GM12801 (cell line): ENCODE results near the gene RFX6.

Experiments used
- TF ChIP-seq, protein P1 (sequence below): IDR thresholded peaks from one replicate; pipeline ENCODE4 v1.5.1; 2011; ENCODE audit warnings: control low read depth; ENCODE audit not compliant: insufficient read length; ENCODE audit errors: extremely low read depth

Gene RFX6

DNA sequence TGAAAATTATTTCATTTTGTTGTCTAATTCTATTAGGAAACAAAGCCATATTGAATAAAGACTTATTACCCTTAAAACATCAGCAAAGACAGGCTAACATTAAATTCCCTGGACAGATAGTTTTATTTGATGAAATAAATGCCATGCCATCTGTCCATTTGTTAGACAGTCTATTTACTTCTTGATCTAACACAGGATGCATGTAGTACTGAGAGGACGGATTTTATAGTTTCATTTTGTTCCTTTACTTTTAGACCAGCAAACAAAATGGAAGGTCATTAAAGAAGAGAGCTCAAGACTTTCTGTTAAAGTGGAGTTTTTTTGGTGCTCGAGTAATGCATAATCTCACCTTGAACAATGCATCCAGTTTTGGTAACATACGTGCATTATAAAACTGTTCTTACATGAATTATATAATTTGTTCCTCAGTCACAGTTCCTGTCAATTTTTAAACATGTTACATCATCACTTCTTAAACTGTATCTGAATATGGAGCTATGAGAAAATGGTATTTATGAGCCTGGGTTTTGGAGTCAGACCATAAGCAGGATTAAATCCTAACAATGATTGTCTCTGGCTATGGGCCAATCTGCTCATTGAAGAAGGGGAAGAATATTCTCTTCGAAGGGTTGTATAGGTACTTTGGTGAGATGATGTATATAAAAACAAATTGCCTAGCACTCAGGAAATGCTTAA is 46.0 kb downstream of the RFX6 start:
- TF ChIP-seq, protein P1, sequence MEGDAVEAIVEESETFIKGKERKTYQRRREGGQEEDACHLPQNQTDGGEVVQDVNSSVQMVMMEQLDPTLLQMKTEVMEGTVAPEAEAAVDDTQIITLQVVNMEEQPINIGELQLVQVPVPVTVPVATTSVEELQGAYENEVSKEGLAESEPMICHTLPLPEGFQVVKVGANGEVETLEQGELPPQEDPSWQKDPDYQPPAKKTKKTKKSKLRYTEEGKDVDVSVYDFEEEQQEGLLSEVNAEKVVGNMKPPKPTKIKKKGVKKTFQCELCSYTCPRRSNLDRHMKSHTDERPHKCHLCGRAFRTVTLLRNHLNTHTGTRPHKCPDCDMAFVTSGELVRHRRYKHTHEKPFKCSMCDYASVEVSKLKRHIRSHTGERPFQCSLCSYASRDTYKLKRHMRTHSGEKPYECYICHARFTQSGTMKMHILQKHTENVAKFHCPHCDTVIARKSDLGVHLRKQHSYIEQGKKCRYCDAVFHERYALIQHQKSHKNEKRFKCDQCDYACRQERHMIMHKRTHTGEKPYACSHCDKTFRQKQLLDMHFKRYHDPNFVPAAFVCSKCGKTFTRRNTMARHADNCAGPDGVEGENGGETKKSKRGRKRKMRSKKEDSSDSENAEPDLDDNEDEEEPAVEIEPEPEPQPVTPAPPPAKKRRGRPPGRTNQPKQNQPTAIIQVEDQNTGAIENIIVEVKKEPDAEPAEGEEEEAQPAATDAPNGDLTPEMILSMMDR = no peak

DNA sequence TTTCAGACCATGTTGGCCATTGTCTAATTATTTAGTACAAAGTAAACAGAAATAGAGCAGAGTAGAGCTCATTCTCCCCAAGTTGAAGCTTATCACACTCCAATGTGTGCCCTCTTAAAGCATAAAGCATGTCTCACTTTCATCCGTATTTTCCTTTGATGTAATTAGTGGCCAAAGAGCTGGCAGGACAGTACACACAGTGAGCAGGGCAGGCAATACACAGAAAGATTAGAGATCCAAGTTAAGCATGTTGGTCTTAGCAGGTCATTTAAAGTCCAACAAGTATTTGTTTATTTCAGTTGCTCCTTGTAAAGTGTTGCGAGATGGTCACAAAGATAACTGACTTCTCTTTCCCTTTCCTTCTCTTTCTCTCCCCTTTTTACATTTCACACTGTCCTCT is 47.2 kb downstream of the RFX6 start:
- TF ChIP-seq, protein P1 = no peak

DNA sequence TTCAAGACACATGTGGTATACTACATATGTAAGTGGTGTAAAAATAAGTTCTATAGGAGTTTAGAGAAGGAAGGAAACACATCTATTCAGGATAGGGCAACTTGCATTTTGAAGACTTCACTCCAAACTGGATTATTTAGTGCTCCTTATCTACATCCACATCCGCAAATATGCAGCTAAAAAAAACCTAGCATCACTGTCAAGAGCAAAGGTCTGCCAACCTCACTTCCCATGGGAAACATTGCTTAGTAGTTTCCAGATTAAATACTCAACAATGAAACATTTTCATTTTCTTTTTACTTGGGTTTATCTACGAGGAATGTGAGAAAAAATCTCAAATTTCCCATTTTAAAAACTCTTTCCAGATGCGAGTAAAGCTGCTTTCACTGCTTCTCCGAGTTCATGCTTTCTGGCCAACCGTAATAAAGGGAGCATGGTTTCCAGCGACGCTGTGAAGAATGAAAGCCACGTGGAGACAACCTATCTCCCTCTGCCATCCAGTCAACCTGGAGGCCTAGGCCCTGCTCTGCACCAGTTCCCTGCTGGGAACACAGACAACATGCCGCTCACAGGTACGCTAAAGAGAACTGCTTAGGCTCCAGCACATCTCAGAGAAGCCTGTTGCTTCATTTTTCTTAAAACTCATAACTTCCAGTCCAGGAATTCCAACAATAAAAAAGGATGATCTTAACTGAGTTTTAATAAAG is 48.2 kb downstream of the RFX6 start:
- TF ChIP-seq, protein P1 = no peak

DNA sequence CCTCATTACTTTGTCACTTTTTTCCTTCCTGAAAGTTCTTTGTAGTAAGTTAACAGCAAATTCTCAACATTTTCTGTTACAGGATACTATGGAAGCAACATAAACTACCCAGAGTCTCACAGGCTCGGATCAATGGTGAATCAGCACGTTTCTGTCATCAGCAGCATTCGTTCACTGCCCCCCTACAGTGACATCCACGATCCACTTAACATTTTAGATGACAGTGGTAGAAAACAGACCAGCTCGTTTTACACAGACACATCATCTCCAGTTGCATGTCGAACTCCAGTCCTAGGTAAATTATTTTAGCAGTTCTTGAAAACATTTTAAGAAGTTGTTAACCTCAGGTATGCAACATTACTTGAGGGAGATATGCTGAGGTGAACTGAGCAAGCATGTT is 51.6 kb downstream of the RFX6 start:
- TF ChIP-seq, protein P1 = no peak

DNA sequence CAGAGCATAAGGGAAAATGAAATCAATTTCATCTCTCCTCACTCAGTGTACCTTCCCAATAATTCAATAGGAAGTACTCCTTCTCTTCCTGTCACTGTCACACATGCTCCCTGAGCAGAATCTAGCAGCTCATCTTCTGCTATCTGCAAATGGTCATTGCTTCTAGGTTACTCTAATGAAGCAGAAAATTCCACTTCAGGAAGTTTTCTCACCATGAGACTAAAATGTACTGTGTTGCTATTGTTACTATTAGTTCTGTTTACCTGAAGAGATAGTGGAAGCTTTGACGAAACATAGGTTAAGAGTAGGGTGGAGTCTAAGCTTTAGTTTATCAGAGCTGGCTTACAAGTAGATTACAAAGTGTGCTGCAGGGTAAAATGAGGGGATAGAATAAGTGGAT is 52.8 kb downstream of the RFX6 start:
- TF ChIP-seq, protein P1 = no peak

DNA sequence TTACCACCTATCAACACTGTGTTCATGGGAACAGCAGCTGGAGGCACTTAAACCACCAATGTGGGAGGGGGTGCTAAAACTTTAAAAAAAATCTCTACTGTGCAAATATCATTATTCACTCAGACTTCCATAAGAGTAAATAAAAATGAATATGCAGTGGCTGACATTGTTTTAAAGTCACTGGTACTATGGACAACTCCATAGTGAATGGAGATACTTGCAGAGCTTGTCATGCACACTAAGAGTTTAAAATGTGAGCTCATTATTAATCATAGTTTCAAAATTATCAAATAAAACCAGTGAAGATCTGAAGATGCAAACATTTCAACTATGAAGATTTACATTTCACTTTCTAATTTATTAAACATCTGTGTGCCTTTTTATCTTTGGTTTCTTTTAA is 54.4 kb downstream of the RFX6 start:
- TF ChIP-seq, protein P1 = no peak

DNA sequence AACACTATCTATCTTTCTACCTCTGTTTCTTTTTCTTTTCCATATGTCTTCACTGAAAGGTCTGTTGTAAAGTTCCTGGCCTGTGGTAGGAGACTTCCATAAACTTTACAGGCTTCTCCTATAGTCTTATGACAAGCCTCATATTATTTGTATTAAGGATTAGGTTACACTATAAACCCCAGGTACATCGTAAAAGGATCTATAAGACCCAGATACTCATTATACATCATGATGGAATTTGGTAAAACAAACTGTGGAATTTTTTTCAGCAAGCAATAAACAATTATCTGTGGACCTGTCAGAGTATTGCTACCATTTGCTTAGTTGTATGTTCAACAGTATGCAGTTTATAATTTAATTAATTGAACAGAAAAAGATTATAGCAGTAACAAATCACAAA is 55.5 kb downstream of the RFX6 start:
- TF ChIP-seq, protein P1 = no peak
